Parathyroid adenoma (tissue), 2 donors: ENCODE results near the gene DCN.
A peak's percentile ranks its signal among the peaks of the same experiment; 100 is the strongest.

Source experiments
- H2AFZ ChIP-seq: fragments of 300-600 bp; sonication (generic); one replicate; pipeline ENCODE4 v1.7.0; 2017; ENCODE audit warnings: antibody characterized with exemption, mild to moderate bottlenecking
- H3K27ac ChIP-seq: fragments of 300-600 bp; sonication (generic); one replicate; pipeline ENCODE4 v1.7.0; 2017
- H3K27me3 ChIP-seq: fragments of 300-600 bp; sonication (generic); one replicate; pipeline ENCODE4 v1.7.0; 2017; ENCODE audit warnings: low read length; ENCODE audit not compliant: control insufficient read depth, insufficient read depth
- H3K36me3 ChIP-seq: fragments of 300-600 bp; sonication (generic); one replicate; pipeline ENCODE4 v1.7.0; 2017; ENCODE audit warnings: low read length; ENCODE audit not compliant: control insufficient read depth, insufficient read depth
- H3K4me1 ChIP-seq: fragments of 300-600 bp; sonication (generic); one replicate; pipeline ENCODE4 v1.7.0; 2017; ENCODE audit warnings: control low read depth
- H3K4me2 ChIP-seq: fragments of 300-600 bp; sonication (generic); one replicate; pipeline ENCODE4 v1.7.0; 2017; ENCODE audit warnings: low read length
- H3K4me3 ChIP-seq: fragments of 300-600 bp; sonication (generic); one replicate; pipeline ENCODE4 v1.7.0; 2017; ENCODE audit warnings: low read depth, low read length
- H3K79me2 ChIP-seq: fragments of 300-600 bp; sonication (generic); one replicate; pipeline ENCODE4 v1.7.0; 2017; ENCODE audit warnings: control low read depth
- H3K9ac ChIP-seq: fragments of 300-600 bp; sonication (generic); one replicate; pipeline ENCODE4 v1.7.0; 2017; ENCODE audit warnings: mild to moderate bottlenecking
- H3K9me3 ChIP-seq: fragments of 300-600 bp; sonication (generic); one replicate; pipeline ENCODE4 v1.7.0; 2017; ENCODE audit warnings: low read length; ENCODE audit not compliant: control insufficient read depth
- CTCF ChIP-seq: fragments of 300-600 bp; sonication (generic); IDR thresholded peaks from one replicate; pipeline ENCODE4 v1.7.0; 2017; ENCODE audit warnings: antibody characterized with exemption, mild to moderate bottlenecking
- donor health status: primary hyperparathyroidism.

Gene DCN

DNA sequence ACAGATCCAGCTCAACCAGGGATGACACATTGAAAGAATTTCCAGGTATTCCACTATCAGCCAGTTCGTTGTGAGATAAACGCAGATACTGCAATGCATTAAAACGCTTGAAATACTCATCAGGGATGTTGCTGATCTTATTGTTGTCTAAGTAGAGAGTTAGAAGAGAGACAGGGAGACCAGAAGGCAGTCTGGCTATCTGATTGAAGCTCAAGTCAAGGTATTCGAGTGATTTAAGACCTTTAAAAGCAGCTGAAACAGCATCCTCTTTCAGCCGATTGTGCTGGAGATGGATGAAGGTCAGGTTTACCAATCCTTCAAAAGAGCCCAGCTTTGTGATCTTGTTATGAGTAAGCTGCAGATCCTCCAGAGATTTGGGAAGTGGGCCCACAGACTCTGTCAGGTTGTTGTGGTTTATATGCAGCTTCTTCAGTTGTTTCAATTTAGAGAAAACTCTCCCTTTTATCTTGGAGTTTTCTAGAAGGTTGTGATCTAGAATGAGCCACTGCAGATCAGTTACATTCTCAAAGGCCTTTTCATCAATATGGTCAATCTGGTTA is 74.3 kb downstream of the DCN start:
- no peak overlapping the region for H3K4me3 ChIP-seq
- H2AFZ ChIP-seq: peak overlapping the region; percentile 55
- no peaks in the 10 kb centered on the region for H3K36me3 ChIP-seq
- H3K9ac ChIP-seq: no peak overlapping the region
- no peak overlapping the region for H3K27ac ChIP-seq
- H3K4me2 ChIP-seq: no peak overlapping the region
- H3K27me3 ChIP-seq: no peaks in the 10 kb centered on the region
- H3K9me3 ChIP-seq: no peaks in the 10 kb centered on the region
- no peaks in the 10 kb centered on the region for H3K4me1 ChIP-seq
- no peaks in the 10 kb centered on the region for H3K79me2 ChIP-seq
- no peak for TF ChIP-seq CTCF

GRCh38 chr12:91106283-91106682 is 76.3 kb downstream of the DCN start:
- Histone ChIP-seq H3K27me3 (no peaks in the 10 kb centered on the region), H3K79me2 (no peaks in the 10 kb centered on the region), H3K4me2 (no peak overlapping the region), H3K4me1 (no peaks in the 10 kb centered on the region), H3K27ac (no peak overlapping the region), H3K9me3 (no peaks in the 10 kb centered on the region), H2AFZ (no peak overlapping the region), H3K36me3 (no peaks in the 10 kb centered on the region), H3K4me3 (no peak overlapping the region), H3K9ac (no peak overlapping the region)
- no peak for TF ChIP-seq CTCF

DNA sequence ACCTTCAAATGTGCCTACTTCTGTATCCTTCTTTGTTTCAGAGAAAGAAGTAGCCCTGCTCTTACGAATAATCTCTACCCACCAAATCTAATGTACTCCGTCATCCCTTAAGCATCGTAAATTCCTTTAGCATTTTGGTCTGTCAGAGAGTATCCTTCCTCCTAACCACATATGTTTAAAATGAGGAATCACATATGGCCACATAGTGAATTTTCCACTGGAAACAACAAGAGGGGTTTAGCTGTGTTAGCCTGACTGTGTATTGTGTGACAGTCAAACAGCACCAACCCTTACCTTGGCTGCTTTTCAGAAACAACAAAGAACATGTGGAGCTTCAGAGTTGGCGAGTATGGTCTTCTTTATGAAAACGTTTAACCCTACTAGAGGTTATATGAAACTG is 76.8 kb downstream of the DCN start:
- no peaks in the 10 kb centered on the region for H3K9me3 ChIP-seq
- H3K4me3 ChIP-seq: no peak overlapping the region
- no peak overlapping the region for H3K27ac ChIP-seq
- no peak overlapping the region for H2AFZ ChIP-seq
- no peak for TF ChIP-seq CTCF
- H3K27me3 ChIP-seq: no peaks in the 10 kb centered on the region
- no peaks in the 10 kb centered on the region for H3K79me2 ChIP-seq
- H3K36me3 ChIP-seq: no peaks in the 10 kb centered on the region
- no peaks in the 10 kb centered on the region for H3K4me1 ChIP-seq
- H3K4me2 ChIP-seq: no peak overlapping the region
- H3K9ac ChIP-seq: no peak overlapping the region

GRCh38 chr12:91104812-91105466 is 77.7 kb downstream of the DCN start:
- H2AFZ ChIP-seq: no peak overlapping the region
- H3K27me3 ChIP-seq: no peaks in the 10 kb centered on the region
- no peak overlapping the region for H3K27ac ChIP-seq
- TF ChIP-seq CTCF: no peak
- no peaks in the 10 kb centered on the region for H3K79me2 ChIP-seq
- H3K4me3 ChIP-seq: no peak overlapping the region
- H3K4me1 ChIP-seq: no peaks in the 10 kb centered on the region
- H3K4me2 ChIP-seq: no peak overlapping the region
- H3K9me3 ChIP-seq: no peaks in the 10 kb centered on the region
- H3K9ac ChIP-seq: no peak overlapping the region
- H3K36me3 ChIP-seq: no peaks in the 10 kb centered on the region

- Histone ChIP-seq H3K27ac (no peak overlapping the region), H3K9ac (no peak overlapping the region), H2AFZ (no peak overlapping the region), H3K9me3 (no peaks in the 10 kb centered on the region), H3K79me2 (no peaks in the 10 kb centered on the region), H3K4me1 (no peaks in the 10 kb centered on the region), H3K36me3 (no peaks in the 10 kb centered on the region), H3K27me3 (no peaks in the 10 kb centered on the region), H3K4me3 (no peak overlapping the region), H3K4me2 (no peak overlapping the region)
- TF ChIP-seq CTCF: no peak
Measured at GRCh38 chr12:91103624-91104023, 79.0 kb downstream of the DCN start.
